Activated naive CD8-positive, alpha-beta T cell treated with anti-CD3 and anti-CD28 coated beads, Interleukin-2, amount 50 U/mL, for 16 hours (primary cell): ENCODE data around the gene QARS1.
A peak's percentile ranks its signal among the peaks of the same experiment; 100 is the strongest.

Source experiments
- DNase-seq: peaks from one replicate; pipeline ENCODE4 v3.0.0-alpha.2; 2020; ENCODE audit warnings: low read depth, low spot score

QARS1 gene

GRCh38 chr3:49104427-49105291 is at the start of gene QARS1:
Gene QARS1 (minus strand): TSS chr3:49104757. CDS start chr3:49104733, 24 bp downstream.
- DNase-seq, result peak; percentile 76

DNA sequence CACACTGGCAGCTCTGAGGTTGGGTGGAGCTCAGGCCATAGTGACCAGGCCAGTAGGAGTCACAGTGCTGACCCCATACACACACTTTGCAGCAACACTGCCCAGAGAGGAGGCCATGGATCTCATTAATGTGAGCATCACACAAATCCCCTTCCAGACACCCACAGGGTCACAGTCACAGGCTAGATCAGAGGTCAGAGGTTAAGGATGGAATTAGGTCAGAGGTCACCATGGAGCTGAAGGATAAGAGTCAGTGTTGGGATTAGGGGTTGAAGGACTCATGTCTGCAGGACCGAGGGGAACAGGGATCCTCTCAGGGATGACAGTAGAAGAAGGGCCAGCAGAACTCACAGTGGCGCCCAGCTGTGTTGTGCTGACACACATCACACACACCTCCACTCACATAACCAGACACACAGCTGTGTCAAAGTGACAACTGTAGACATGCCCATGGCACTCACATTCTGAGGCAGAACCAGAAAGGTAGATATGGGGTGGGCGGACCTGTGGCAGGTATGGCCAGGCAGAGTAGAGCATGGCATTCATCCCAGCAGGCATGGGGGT is 48.9 kb upstream of the QARS1 start:
- DNase-seq, result no peak

- no peak for DNase-seq
These were observed 47.1 kb upstream of the QARS1 start for GRCh38 chr3:49151610-49152009.

- no peak for DNase-seq
These were observed 43.6 kb upstream of the QARS1 start for GRCh38 chr3:49148159-49148558.

DNA sequence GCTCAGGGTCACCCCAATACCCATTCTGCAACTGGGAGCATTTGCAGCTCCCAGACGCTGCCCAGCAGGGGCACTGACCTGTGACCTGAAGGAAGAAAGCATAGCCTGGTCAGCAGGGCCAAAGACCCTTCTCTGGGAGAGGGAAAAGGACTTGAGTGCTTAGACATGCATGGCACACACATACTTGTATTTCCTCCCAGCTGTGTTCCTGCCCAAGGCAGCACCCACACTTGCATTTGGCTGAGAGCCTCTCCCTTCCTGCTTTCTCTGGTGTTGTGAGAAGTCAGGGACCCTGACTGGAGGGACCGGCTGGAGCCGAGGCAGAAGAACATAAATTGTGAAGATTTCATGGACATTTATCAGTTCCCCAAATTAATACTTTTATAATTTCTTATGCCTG is 35.5 kb upstream of the QARS1 start:
- DNase-seq, result no peak

DNA sequence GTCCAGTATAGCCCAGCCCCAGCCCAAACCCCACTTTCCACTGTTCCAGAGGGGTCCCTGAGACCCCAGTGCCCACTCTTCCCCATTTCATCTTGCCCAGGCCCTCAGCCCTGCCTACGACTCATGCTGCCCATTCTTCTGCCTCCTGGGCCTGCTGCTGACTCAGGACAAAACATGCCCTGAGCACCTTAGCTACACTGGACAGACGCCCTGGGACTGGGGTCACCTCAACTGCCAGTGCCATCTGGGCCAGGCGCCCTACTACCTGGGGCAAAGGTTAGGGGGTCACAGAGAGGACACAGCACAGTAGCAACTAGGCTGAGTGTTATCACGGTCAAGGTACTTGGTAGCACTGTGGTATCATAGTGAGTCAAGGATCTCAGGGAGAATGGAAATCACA is 30.9 kb upstream of the QARS1 start:
- no peak for DNase-seq

DNA sequence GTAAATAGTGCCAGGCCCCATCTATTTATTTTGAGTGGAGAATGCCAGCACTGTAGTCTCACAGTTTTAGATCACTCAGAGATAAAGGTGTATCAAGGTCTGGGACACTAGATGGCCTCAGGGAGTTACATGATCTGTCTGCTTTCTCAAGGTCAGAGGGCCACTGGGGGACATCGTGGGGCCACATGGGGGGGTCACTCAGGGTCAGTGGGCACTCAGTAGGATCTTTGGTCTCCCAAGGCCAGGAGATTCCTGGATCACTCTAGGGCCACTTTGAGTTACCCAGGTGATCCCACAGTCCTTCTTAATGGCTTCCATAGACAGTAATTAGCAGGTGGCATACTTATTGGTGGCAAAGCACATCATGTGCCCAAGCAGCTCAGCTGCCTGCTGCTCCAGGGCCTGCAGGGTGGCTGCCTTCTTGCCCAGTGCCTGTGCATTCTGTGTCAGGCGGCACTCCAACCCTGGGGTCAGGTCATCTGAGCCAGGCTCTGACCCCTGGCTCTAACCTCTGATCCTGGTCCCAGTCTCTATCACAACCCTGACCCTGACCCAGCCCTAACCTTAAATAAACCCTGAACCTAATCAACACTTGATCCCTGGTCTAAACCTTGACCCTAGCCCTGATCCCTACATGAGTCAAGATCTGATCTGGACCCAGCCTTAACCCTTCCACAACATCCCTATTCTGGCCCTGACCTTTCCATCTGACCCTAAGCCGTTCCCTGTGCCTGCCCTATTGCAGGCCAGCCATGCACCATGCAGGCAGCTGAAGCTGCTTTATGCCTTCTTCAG is 30.1 kb upstream of the QARS1 start:
- no peak for DNase-seq

DNA sequence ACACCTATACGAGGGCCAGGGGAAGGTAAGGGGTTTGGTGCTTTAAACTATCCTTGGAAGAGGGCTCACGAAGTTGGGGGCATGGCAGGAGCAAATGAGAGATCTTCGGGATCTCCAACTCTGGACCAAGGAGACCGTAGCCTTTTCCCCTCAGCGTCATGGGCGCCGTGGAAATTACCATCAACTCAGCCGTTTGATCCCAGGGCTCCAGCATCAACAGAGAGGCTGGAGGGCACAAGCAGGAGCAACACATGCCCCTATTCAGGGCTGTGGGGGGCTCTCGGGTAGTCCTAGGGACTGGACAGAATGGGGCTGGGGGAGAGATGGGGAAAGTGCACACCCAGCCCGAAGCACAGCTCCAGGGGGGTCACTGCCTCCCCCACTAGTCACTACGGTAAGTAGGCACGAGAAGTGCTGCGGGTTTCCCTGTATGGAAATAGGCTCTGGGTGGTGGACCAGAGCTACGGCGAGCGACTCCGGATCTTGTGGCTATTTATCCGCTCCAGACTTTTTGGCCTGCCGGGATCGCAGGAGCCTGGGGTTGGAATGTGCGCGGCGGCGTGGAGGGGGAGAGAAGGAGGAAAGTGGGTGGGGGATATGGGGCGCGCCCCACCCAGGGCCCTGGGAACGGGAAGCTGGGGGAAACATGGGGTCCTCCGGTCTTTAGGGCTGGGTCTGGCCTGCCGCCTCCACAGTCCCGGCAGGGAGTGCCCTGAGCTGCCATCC is 28.8 kb upstream of the QARS1 start:
- DNase-seq, result no peak

DNA sequence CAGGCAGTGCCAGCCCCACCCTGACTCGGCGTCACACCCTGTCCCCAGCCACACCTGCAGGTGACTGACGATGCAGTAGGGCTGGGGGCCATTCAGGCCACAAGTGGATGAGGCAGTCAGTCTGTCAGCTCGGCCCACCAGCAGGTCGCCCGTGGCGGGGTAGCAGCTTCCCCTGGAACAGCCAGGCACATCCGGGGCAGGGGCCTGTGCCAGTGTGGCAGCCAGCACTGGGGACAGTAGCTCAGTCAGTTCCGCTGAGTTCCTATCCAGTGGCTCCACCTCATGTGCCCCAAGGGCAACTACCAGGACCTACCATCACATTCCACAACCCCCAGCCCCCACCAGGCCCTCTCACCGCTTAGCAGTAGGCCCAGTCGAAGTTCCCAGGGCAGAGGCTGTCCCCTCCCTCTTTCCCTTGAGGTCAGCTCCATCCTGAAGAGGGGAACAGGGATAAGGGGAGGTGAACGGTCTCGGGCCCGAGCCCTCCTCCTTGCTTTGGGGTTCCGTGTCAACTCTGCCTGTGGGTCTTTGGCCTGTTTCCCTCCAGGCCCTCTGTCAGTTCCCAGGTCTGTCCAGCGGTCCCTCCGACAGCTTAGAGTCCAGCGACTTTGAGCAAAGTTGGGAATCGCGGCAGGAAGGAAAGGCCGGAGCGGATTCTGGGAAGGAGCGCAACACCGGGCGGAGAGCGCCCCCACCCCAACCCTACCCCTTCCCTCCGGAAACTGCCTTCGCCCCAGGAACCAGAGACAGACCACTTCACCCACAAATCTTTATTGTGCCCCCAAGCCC is 28.1 kb upstream of the QARS1 start, which contains the start of gene LAMB2:
LAMB2 (minus strand) TSS at position 614 of the 789 bp plus-strand sequence; CDS start at position 431, 183 bp downstream.
- DNase-seq, result no peak

- DNase-seq, result no peak
These were observed 27.5 kb upstream of the QARS1 start for GRCh38 chr3:49132073-49132436.

GRCh38 chr3:49131576-49131975 is 27.0 kb upstream of the QARS1 start:
- no peak for DNase-seq

GRCh38 chr3:49131040-49131439 is 26.5 kb upstream of the QARS1 start:
- DNase-seq, result no peak

GRCh38 chr3:49124991-49125670 is 20.6 kb upstream of the QARS1 start:
- DNase-seq, result no peak

DNA sequence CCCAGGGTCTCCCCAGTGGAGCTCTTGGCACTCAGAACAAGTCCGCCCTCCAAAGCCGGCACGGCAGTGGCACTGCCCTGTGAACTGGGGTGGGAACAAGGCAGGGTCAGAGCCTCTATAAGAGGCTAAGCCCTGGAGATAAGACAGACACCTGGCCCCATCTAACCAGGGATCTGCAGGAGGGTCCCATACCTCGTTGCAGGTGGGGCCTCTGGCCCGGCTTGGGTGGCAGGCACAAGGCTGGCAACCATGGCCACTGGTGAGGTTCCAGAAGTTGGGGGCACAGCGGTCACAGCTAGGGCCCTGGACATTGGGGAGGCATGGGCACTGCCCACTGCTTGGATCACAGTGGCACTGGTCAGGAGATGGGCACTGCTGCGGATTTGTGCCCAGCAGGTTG is 19.6 kb upstream of the QARS1 start:
- no peak for DNase-seq

- DNase-seq, result no peak
These were observed 19.1 kb upstream of the QARS1 start for GRCh38 chr3:49123687-49124086.

- DNase-seq, result no peak
These were observed 18.5 kb upstream of the QARS1 start for GRCh38 chr3:49122886-49123545.

GRCh38 chr3:49122451-49122850 is 17.9 kb upstream of the QARS1 start:
- DNase-seq, result no peak

DNA sequence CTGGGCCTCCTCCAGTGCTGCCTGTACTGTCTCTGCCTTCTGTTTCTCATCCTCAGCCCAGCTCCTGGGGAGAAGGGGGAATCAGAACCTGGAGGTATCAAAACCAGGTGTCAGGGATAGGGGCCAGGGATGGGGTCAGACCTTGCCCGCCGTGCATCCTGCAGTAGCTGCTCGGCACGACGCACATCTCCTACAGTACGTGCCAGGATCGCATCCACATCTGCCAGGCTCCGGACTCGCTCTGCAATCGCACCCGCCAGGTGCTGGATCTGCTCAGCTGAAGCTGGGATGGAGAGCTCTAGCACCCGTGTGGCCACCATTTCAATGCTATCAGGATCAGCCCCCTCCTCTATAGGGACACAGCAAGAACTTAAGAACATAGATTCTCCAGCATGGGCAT is 17.5 kb upstream of the QARS1 start:
- DNase-seq, result no peak

DNA sequence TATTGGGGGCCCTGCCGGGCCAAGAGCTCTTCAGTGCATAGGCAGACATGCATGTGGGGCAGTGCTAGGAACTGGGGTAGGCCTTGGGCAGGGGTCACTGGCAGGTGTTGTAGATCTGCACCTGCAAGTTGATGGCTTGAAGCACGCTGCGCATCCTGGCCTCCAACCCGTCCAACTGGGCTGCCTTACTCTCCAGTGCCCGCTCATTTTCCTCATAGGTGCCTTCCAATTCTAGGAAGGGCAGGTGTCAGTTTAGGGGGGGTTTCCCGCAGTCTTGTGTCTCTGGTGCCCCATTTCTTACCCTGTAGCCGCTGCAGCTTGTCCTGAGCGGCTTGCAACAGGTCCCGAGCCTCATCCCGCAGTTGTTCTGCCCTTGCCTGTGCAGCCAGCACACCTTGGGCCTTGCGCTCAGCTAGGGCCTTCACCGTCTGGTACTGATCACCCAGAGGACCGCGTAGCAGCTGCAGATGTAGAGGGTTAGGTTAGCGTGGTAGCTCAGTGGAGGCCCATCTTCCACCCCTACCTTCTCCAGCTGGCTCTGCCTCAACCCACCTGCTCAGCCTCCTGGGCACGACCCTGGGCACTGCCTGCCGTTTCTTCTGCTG is 16.7 kb upstream of the QARS1 start:
- DNase-seq, result no peak
